NCI-H1436 treated with DMSO at 0.1 percent for 48 hours (cell line): Measurements from ENCODE around the gene MSX1.

ENCODE experiments used
- DNase-seq: peaks from one replicate; lab custom pipeline; 2025; lab: John Stamatoyannopoulos, UW

MSX1 gene

GRCh38 chr4:4857809-4858508 lies 1.5 kb upstream of the MSX1 start:
- DNase-seq: no peak

GRCh38 chr4:4858527-4859324 lies 739 bp upstream of the MSX1 start:
- no peak for DNase-seq

GRCh38 chr4:4859799-4860599 lies 534 bp downstream of the MSX1 start:
- no peak for DNase-seq

- DNase-seq: no peak
These were observed 1.3 kb downstream of the MSX1 start for GRCh38 chr4:4860600-4861389.

GRCh38 chr4:4861390-4862018 lies 2.0 kb downstream of the MSX1 start:
- no peak for DNase-seq

GRCh38 chr4:4862071-4862551 lies 2.6 kb downstream of the MSX1 start:
- no peak for DNase-seq

GRCh38 chr4:4862665-4863482 lies 3.4 kb downstream of the MSX1 start:
- no peak for DNase-seq

GRCh38 chr4:4864443-4864939 lies 5.0 kb downstream of the MSX1 start:
- no peak for DNase-seq

GRCh38 chr4:4864940-4865704 lies 5.7 kb downstream of the MSX1 start:
- DNase-seq: no peak

- DNase-seq: no peak
These were observed 6.2 kb downstream of the MSX1 start for GRCh38 chr4:4865705-4866123.

GRCh38 chr4:4866124-4866865 lies 6.8 kb downstream of the MSX1 start:
- no peak for DNase-seq

- DNase-seq: no peak
These were observed 7.5 kb downstream of the MSX1 start for GRCh38 chr4:4866866-4867374.

GRCh38 chr4:4867375-4868039 lies 8.0 kb downstream of the MSX1 start:
- DNase-seq: no peak

GRCh38 chr4:4868040-4868757 lies 8.7 kb downstream of the MSX1 start:
- no peak for DNase-seq

GRCh38 chr4:4868758-4869723 lies 9.6 kb downstream of the MSX1 start:
- DNase-seq: no peak
